Chondrocyte (in vitro differentiated cells): ENCODE measurements around the gene GBF1. TPM values are rescaled to one million over a fixed set of nuclear protein-coding genes. Genes with fewer than 3 reads are reported as not detected.

Experiments
- DNase-seq: peaks from one replicate; pipeline ENCODE4 v3.0.0; 2021; ENCODE audit warnings: mixed read lengths, low spot score
- H3K27ac Mint-ChIP-seq: one replicate; pipeline ENCODE4 v1.8.0; 2021; ENCODE audit warnings: mild to moderate bottlenecking, moderate library complexity, mixed read lengths; ENCODE audit not compliant: unreplicated experiment
- H3K27me3 Mint-ChIP-seq: 2 replicates; pipeline ENCODE4 v1.8.0; 2021; ENCODE audit warnings: low read depth, mixed read lengths
- H3K36me3 Mint-ChIP-seq: 2 replicates; pipeline ENCODE4 v1.8.0; 2021; ENCODE audit warnings: low read depth, mixed read lengths
- H3K4me1 Mint-ChIP-seq: 2 replicates; pipeline ENCODE4 v1.8.0; 2021; ENCODE audit warnings: low read depth, mild to moderate bottlenecking, mixed read lengths
- H3K4me3 Mint-ChIP-seq: one replicate; pipeline ENCODE4 v1.8.0; 2021; ENCODE audit warnings: mild to moderate bottlenecking, moderate library complexity, mixed read lengths; ENCODE audit not compliant: unreplicated experiment
- H3K9me3 Mint-ChIP-seq: 2 replicates; pipeline ENCODE4 v1.8.0; 2021; ENCODE audit warnings: low read depth, mixed read lengths
- total RNA-seq: library from RNA; stranded (reverse); gene quantifications from 3 replicates; pipeline ENCODE4 v1.2.1, GENCODE V29; 2021
- TF ChIP-seq, protein P1 (sequence below): fragments of 200-600 bp; sonication (generic); IDR thresholded peaks from 2 replicates; pipeline ENCODE4 v1.5.0; 2021; ENCODE audit warnings: antibody characterized with exemption, mild to moderate bottlenecking, moderate library complexity

GBF1 gene
- total RNA-seq, 1 donor from 2014 or later, result 59.7 TPM

DNA sequence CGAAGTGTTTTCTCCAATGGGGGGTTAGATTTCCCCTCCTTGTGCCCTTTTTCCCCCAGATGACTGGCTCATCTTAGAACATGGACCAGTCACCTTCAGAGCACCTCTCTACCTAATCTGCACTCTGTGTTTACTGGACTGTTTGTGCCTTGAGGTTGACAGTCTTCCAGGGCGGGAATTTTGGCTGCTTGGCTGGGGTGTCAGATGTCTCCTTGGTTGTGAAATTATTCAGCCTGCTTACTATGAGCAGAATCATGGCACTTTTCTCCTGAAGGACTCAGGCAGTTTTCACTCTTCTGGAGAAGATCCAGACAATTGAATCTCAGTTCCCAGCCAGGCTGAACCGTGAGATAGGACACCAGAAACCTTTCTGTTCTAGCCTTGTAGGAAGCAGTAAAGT lies 89.9 kb downstream of the GBF1 start:
- Mint-ChIP-seq H3K4me3 (no peak overlapping the region), H3K9me3 (no peaks in the 10 kb centered on the region), H3K27ac (no peak overlapping the region), H3K27me3 (no peaks in the 10 kb centered on the region), H3K4me1 (peaks cover 16% of the 10 kb centered on the region), H3K36me3 (peaks cover 7% of the 10 kb centered on the region)
- TF ChIP-seq, protein P1, sequence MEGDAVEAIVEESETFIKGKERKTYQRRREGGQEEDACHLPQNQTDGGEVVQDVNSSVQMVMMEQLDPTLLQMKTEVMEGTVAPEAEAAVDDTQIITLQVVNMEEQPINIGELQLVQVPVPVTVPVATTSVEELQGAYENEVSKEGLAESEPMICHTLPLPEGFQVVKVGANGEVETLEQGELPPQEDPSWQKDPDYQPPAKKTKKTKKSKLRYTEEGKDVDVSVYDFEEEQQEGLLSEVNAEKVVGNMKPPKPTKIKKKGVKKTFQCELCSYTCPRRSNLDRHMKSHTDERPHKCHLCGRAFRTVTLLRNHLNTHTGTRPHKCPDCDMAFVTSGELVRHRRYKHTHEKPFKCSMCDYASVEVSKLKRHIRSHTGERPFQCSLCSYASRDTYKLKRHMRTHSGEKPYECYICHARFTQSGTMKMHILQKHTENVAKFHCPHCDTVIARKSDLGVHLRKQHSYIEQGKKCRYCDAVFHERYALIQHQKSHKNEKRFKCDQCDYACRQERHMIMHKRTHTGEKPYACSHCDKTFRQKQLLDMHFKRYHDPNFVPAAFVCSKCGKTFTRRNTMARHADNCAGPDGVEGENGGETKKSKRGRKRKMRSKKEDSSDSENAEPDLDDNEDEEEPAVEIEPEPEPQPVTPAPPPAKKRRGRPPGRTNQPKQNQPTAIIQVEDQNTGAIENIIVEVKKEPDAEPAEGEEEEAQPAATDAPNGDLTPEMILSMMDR, result no peak
- no peak for DNase-seq

DNA sequence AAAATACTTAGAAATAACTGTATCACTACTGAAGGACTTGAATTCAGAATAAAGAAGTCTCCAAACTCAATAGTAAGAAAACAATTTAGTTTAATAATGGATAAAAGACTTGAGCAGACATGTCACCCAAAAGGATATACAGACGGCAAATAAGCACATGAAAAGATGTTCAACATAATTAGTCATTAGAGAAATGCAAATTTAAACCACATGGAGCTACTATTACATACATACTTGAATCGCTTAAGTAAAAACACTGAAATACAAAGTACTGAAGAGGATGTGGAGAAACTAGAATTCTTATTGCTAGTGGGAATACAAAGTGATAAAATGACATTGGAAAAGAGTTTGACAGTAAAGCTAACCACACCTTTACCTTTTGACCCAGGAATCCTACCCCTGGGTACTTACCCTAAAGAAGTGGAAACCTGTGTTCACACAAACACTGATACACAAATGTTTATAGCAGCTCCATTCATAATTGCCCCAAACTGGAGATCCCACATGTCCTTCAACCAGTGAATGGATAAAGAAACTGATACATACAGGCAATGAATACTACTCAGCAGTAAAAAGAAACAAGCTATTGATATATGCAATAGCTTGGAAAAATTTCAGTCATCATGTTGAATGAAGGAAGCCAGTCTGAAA lies 95.8 kb downstream of the GBF1 start:
- Mint-ChIP-seq H3K9me3 (no peaks in the 10 kb centered on the region), H3K27me3 (no peaks in the 10 kb centered on the region), H3K4me3 (no peak overlapping the region), H3K4me1 (peaks cover 19% of the 10 kb centered on the region), H3K36me3 (peaks cover 7% of the 10 kb centered on the region), H3K27ac (no peak overlapping the region)
- TF ChIP-seq, protein P1, result no peak
- no peak for DNase-seq

DNA sequence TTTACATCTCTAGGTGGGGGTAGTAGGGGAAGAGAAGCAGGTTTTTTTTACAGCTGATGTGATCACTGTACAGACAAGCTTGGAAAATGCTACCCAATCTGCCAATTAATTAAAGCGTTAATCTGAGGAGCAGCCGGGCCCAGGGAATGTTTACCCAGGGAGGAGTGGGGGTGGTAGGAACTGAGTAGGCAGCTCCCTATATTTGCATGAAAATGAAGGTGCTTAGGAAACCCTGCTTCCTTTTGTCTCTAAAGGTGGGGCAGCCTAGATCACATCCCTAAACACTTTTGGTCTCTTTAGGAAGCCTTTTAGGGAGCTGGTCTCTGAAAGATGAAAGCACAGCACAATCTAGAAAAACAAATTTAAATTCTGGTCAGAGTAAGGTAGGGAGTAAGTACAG lies 97.1 kb downstream of the GBF1 start:
- no peaks in the 10 kb centered on the region for H3K9me3 Mint-ChIP-seq
- DNase-seq, result no peak
- H3K36me3 Mint-ChIP-seq, result peaks cover 10% of the 10 kb centered on the region
- peaks cover 21% of the 10 kb centered on the region for H3K4me1 Mint-ChIP-seq
- peak overlapping the region; percentile 59 for H3K27ac Mint-ChIP-seq
- TF ChIP-seq, protein P1, result no peak
- H3K4me3 Mint-ChIP-seq, result no peak overlapping the region
- no peaks in the 10 kb centered on the region for H3K27me3 Mint-ChIP-seq

DNA sequence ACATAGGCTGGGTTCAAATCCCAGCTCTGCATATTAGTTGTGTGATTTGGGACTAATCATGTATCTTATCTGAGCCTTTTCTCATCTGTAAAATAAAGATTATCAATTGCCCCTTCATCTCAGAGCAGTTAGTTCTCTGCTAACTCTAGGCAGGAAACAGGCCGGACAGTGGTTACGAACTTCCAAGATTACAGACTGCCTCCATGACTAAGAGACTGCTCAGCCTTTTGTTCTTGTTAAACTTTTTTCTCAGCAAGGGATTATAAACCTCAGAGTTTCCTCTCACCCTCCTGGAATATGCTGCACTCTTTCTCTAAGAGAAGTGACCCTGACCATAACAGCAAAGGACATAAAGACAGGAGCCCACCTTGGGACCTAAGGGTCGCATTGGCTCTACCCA lies 97.6 kb downstream of the GBF1 start:
- no peak for DNase-seq
- no peak overlapping the region for H3K4me3 Mint-ChIP-seq
- peaks cover 22% of the 10 kb centered on the region for H3K4me1 Mint-ChIP-seq
- TF ChIP-seq, protein P1, result no peak
- peak overlapping the region; percentile 59 for H3K27ac Mint-ChIP-seq
- H3K36me3 Mint-ChIP-seq, result peaks cover 10% of the 10 kb centered on the region
- no peaks in the 10 kb centered on the region for H3K9me3 Mint-ChIP-seq
- H3K27me3 Mint-ChIP-seq, result no peaks in the 10 kb centered on the region

DNA sequence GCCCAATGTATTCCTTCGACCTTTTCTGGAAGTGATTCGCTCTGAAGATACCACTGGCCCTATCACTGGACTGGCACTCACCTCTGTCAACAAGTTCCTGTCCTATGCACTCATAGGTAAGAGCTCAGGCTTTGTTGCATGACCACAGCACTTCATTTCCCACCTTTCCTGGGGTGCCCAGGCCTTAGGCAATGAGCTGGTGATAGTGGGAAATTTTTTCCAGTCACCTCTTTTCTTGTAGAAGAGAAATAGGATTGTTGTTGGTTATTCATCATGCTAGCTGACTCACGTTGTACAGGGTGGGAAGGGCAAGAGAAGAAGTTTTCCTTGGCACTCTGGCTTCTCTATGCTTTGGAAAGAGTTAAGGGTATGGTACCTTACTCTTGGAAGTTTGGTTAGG lies 98.7 kb downstream of the GBF1 start:
- Mint-ChIP-seq H3K36me3 (peaks cover 11% of the 10 kb centered on the region), H3K4me3 (no peak overlapping the region), H3K27me3 (no peaks in the 10 kb centered on the region), H3K27ac (peak overlapping the region; percentile 61), H3K4me1 (peaks cover 22% of the 10 kb centered on the region), H3K9me3 (no peaks in the 10 kb centered on the region)
- DNase-seq, result no peak
- TF ChIP-seq, protein P1, result no peak
